Ammon's horn (tissue), 1 donor: ENCODE data around the gene ZBTB20.

Experiments
- DNase-seq: peaks from one replicate; pipeline ENCODE4 v3.0.0-alpha.2; 2016; ENCODE audit warnings: low spot score

Gene ZBTB20

GRCh38 chr3:114572364-114573062 lies 574.6 kb downstream of the ZBTB20 start:
- DNase-seq: no peak

GRCh38 chr3:114571363-114571762 lies 575.7 kb downstream of the ZBTB20 start:
- DNase-seq: no peak

GRCh38 chr3:114569186-114569585 lies 577.9 kb downstream of the ZBTB20 start:
- DNase-seq: no peak

GRCh38 chr3:114567771-114568170 lies 579.3 kb downstream of the ZBTB20 start:
- no peak for DNase-seq

- DNase-seq: no peak
These were observed 580.3 kb downstream of the ZBTB20 start for GRCh38 chr3:114566767-114567166.

- no peak for DNase-seq
These were observed 580.8 kb downstream of the ZBTB20 start for GRCh38 chr3:114566162-114566755.

GRCh38 chr3:114565216-114565615 lies 581.9 kb downstream of the ZBTB20 start:
- no peak for DNase-seq

DNA sequence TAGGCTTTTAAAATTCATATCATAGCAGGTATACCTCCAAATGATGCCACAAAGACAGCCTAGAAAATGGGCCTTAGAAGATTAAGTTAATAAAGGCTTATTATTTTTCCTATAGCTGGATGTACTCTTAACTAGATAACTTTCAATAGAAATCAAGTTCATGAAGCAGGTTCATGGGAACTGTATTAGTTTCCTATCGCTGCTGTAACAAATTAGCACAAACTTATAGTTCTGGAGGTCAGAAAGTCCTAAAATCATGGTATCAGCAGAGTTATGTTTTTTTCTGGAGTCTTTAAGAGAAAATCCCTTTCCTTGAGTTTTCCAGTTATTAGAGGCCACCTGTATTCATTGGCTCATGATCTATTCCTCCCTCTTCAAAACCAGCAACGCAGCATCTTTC lies 583.4 kb downstream of the ZBTB20 start:
- no peak for DNase-seq

DNA sequence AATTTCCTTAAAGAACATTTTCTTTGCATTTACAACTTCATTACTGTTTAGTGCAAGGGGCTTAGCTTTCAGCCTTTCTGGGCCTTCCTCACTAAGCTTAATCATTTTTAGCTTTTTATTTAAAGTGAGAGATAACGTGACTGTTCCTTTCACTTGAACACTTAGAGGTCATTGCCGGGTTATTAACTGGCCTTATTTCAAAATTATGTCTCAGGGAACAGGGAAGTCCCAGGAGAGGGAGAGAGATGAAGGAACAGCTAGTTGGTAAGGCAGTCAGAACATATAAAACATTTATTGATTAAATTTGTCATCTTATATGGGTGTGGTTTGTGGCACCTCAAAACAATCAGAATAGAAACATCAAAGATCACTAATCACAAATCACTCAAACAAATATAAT lies 584.5 kb downstream of the ZBTB20 start:
- no peak for DNase-seq

DNA sequence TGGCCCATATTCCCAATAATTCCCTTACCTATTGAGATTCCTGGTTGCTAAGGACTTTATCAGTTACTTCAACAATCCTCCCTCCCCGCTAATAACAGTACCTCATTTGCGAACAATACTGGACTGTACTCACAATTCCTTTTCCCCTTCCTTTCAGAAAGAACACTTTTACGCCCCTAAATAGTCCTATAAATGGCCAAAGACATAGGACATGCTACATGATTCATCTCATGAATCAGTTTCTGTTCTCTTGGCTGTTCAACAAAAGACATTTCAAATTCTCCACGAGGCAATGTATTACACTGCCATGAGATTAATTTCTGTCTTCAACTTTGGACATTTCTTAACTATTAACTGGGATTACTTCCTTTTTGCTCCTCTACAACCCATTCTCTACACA lies 588.8 kb downstream of the ZBTB20 start:
- no peak for DNase-seq

DNA sequence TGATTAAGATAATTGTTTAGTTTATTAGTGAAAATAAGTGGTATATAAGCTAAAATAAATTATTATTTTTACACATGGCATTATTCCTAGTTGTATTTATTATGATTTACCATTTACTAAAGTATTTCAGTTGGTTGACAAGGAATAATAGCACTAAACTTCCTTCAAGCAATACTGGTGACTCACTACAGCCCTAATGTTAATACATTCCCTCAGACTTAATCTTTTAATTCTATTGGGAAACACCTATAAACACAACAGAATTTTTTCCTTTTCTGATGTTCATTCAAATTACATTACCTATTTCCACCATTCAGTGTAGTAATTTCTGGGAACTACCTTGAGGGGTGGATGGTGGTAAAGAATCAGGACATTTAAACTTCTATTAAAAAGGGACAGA lies 589.3 kb downstream of the ZBTB20 start:
- no peak for DNase-seq

DNA sequence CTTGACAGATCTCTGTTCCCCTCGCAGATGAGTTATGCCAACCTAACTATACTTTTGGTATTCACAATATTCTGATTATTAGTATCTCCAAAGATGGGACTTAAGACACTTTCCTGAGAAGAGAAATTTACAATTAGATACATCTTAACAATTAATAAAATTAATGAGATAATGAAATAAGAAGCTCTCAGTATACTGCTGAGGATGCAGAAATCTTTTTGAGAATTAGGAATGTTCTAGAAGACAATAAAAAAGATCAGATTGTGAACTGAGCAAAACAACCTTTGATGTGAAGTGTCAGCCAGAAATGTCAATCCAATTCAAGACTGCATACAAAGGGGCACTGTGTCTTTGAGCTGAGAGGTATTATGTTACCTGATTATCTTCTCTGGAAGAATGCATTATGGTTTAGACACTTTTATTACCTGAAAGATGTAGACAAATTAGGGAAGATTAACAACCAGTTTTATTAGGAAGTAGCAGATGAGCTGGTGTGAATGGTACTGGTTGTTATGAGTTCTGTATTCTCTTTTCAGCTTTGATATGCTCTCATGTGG lies 590.4 kb downstream of the ZBTB20 start:
- DNase-seq: no peak

GRCh38 chr3:114554731-114555130 lies 592.4 kb downstream of the ZBTB20 start:
- no peak for DNase-seq

GRCh38 chr3:114553949-114554593 lies 593.0 kb downstream of the ZBTB20 start:
- no peak for DNase-seq

DNA sequence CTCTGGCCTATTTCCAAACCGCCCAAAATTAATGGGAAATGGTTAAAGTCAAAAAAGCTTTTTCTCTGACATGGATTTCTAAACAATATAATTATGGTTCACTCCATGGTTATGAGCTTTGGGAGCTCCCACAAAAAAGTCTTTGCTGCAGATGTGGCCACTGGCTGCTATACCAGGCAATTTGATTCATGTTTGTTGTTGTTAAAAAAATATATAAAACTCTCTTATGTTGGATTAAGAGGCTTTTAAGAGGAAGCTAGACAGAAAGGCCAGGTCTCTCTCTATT lies 594.6 kb downstream of the ZBTB20 start:
- DNase-seq: no peak

DNA sequence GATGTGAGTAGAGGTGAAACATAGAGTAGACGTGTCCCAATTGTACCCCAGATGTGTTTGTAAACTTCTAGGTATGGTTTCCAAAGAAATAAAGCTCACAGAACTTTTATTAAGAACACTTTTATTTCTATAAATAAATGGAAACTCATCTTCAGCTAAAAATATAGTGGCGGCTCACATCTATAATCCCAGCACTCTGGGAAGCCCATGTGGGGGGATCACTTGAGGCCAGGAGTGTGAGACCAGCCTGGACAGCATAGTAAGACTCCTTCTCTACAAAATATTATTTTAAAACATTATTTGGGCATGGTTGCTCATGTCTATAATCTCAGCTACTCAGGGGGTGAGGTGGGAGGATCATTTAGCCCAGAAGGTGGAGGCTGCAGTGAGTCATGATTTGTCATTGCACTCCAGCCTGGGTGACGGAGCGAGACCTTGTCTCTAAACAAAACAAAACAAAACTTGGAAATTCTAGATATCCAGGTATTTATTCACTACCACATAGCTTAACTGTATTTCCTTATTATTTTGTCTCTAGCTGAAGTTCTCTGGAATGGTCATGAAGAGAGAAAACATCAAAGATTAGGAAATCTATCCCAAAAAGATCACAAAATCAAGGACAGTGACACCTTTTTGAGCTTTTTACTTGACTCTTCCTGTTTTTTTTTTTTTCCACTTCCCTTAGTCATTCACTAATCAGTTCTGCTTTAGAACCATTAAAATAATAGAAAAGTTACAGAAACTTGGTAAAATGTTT lies 595.1 kb downstream of the ZBTB20 start:
- DNase-seq: no peak

DNA sequence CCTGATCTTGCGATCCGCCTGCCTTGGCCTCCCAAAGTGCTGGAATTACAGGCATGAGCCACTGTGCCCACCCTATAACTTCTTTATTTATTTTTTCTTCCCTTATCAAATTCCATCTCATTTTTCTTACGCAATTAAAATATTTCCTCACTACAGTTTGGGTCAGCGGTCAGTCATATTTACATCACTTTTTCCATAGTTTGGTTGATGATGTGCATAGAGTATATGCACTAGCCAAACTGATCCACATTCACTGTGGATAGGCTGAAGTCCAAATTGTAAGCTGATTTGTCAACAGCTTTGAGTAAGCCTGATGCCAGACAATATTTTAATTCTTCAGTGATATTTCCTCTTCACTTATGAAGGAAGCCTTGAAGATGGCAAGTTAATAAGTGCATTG lies 596.9 kb downstream of the ZBTB20 start:
- no peak for DNase-seq

- no peak for DNase-seq
These were observed 601.9 kb downstream of the ZBTB20 start for GRCh38 chr3:114545193-114545592.

DNA sequence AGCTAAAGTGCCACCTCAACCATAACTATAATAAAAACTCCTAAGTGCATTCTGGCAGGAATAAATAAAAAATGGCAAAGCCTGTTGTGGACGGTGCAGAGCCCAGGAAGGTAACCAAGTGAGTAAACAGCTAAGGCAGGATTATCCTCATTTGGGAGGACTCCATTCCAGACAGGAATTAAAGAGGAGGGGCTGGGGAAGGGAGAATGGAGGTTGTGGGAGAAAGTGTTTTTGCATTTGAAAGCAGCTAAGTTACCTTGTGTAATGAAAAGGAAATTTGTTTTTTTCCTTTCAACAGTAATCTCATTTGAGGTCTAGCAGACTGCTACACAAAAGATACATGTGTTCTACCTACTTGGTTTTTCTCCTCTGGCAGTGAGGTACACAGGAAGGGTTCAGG lies 604.7 kb downstream of the ZBTB20 start:
- DNase-seq: no peak

DNA sequence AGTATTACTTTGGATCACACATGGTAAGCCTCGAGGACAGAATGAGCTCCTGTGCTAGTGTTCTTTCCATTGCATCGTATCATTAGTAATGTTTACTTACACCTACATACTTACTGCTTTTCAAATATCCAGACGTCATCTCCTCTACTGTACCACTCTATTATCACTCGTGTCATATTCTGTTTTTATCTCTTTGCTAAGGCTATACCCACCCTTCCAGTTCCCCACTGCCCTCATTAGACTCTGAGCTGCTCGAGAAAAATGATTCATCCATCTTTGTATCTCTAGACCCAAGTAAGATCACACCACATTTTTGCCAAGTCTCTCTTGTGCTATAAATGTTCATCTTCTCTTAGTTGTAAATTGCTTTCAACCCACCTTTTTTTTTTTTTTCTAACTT lies 607.6 kb downstream of the ZBTB20 start:
- no peak for DNase-seq

GRCh38 chr3:114538211-114538610 lies 608.9 kb downstream of the ZBTB20 start:
- DNase-seq: no peak

DNA sequence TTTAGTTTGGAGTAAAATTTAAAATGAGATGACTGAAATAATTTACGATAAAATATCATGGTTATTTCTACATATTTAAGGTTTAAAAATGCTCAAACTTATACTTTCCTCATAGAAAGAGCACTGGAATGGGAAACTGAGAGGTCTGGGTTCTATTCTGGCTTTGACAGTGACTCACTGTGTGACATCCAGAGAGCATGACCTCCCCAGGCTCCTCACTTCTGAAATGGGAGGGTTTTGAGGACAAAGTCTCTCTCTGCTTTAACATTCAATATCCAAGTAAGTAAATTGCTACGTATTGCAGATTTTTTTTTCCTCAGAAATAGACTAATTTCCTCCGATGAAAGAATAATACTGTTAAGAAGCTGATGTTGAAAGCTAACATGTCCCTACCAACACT lies 618.6 kb downstream of the ZBTB20 start:
- no peak for DNase-seq
